Smooth muscle cell of trachea (primary cell): ENCODE results near the gene SGPP1. TPM values are rescaled to one million over a fixed set of nuclear protein-coding genes. Genes with fewer than 3 reads are reported as not detected.

Experiments used
- total RNA-seq: library from RNA; depleted of rRNA; stranded (reverse); fragments of >200 nt; gene quantifications from 2 replicates; pipeline ENCODE4 v1.2.1, GENCODE V29; 2014

Gene SGPP1
- total RNA-seq = 35.6 and 39.0 TPM in 2 replicates

GRCh38 chr14:63727736-63728728, at the start of gene SGPP1:
Gene SGPP1, minus strand, starts transcription at chr14:63728065. Its CDS starts 121 bp downstream, at chr14:63727944.

GRCh38 chr14:63641473-63642228, 86.2 kb downstream of the SGPP1 start, which contains the start of gene WDR89:
Gene WDR89, minus strand, starts transcription at chr14:63641871. Its CDS starts 41,929 bp downstream, at chr14:63599942.

Other genes starting within 250 kb of the SGPP1 start
- gene PPP2R5E, start 184.7 kb downstream of the SGPP1 start, total RNA-seq = 16.2 and 29.1 TPM in 2 replicates
- 6.6 and 9.2 TPM in 2 replicates for gene WDR89, start 86.2 kb downstream of the SGPP1 start, total RNA-seq
- 15.7 and 18.8 TPM in 2 replicates for gene SYNE2, start 124.9 kb upstream of the SGPP1 start, total RNA-seq